ENCODE data around the gene PTPRCAP. TPM values are rescaled to one million over a fixed set of nuclear protein-coding genes. Genes with fewer than 3 reads are reported as not detected.

The PTPRCAP gene
- total RNA-seq, 1 donor from 2014 or later = 2.3 TPM

GRCh38 chr11:67411785-67412152 is 25.7 kb downstream of the PTPRCAP start:
- H3K27ac Mint-ChIP-seq = no peak overlapping the region
- peaks cover 45% of the 10 kb centered on the region for H3K27me3 Mint-ChIP-seq
- peaks cover 5% of the 10 kb centered on the region for H3K4me1 Mint-ChIP-seq (ENCODE audit: low read depth)
- H3K4me3 Mint-ChIP-seq (ENCODE audit: low read depth) = no peak overlapping the region
- no peaks in the 10 kb centered on the region for H3K9me3 Mint-ChIP-seq (ENCODE audit: low read depth)
- no peaks in the 10 kb centered on the region for H3K36me3 Mint-ChIP-seq (ENCODE audit: insufficient read depth)
- no peak for DNase-seq (ENCODE audit: low spot score, unreplicated experiment)
- TF ChIP-seq CTCF (IDR thresholded peaks at IDR 0.05; ENCODE audit: unreplicated experiment) = no peak

- H3K36me3 Mint-ChIP-seq (ENCODE audit: insufficient read depth) = no peaks in the 10 kb centered on the region
- peak overlapping the region; percentile 69 for H3K27ac Mint-ChIP-seq
- no peak overlapping the region for H3K4me3 Mint-ChIP-seq (ENCODE audit: low read depth)
Observed at GRCh38 chr11:67410984-67411784, 26.3 kb downstream of the PTPRCAP start.

GRCh38 chr11:67410369-67410831 is 27.1 kb downstream of the PTPRCAP start:
- no peak for DNase-seq (ENCODE audit: low spot score, unreplicated experiment)
- no peak overlapping the region for H3K27ac Mint-ChIP-seq
- H3K9me3 Mint-ChIP-seq (ENCODE audit: low read depth) = no peaks in the 10 kb centered on the region
- peaks cover 36% of the 10 kb centered on the region for H3K27me3 Mint-ChIP-seq
- H3K4me1 Mint-ChIP-seq (ENCODE audit: low read depth) = peaks cover 4% of the 10 kb centered on the region
- no peaks in the 10 kb centered on the region for H3K36me3 Mint-ChIP-seq (ENCODE audit: insufficient read depth)
- TF ChIP-seq CTCF (IDR thresholded peaks at IDR 0.05; ENCODE audit: unreplicated experiment) = no peak
- no peak overlapping the region for H3K4me3 Mint-ChIP-seq (ENCODE audit: low read depth)

More at GRCh38 chr11:67410984-67411784, 26.3 kb downstream of the PTPRCAP start:
- Mint-ChIP-seq H3K9me3 (ENCODE audit: low read depth) (no peaks in the 10 kb centered on the region), H3K27me3 (peaks cover 39% of the 10 kb centered on the region), H3K4me1 (ENCODE audit: low read depth) (peaks cover 5% of the 10 kb centered on the region)
- no peak for TF ChIP-seq CTCF (IDR thresholded peaks at IDR 0.05; ENCODE audit: unreplicated experiment)
- no peak for DNase-seq (ENCODE audit: low spot score, unreplicated experiment)

GRCh38 chr11:67409781-67410368 is 27.6 kb downstream of the PTPRCAP start:
- Mint-ChIP-seq H3K27ac (no peak overlapping the region), H3K4me3 (ENCODE audit: low read depth) (no peak overlapping the region), H3K4me1 (ENCODE audit: low read depth) (peaks cover 4% of the 10 kb centered on the region), H3K9me3 (ENCODE audit: low read depth) (no peaks in the 10 kb centered on the region), H3K36me3 (ENCODE audit: insufficient read depth) (no peaks in the 10 kb centered on the region), H3K27me3 (peaks cover 36% of the 10 kb centered on the region)
- TF ChIP-seq CTCF (IDR thresholded peaks at IDR 0.05; ENCODE audit: unreplicated experiment) = no peak
- no peak for DNase-seq (ENCODE audit: low spot score, unreplicated experiment)

- H3K36me3 Mint-ChIP-seq (ENCODE audit: insufficient read depth) = no peaks in the 10 kb centered on the region
Observed at GRCh38 chr11:67409261-67409666, 28.2 kb downstream of the PTPRCAP start.

More at GRCh38 chr11:67409261-67409666, 28.2 kb downstream of the PTPRCAP start:
- TF ChIP-seq CTCF (IDR thresholded peaks at IDR 0.05; ENCODE audit: unreplicated experiment) = no peak
- H3K4me1 Mint-ChIP-seq (ENCODE audit: low read depth) = peaks cover 4% of the 10 kb centered on the region
- no peak overlapping the region for H3K27ac Mint-ChIP-seq
- H3K4me3 Mint-ChIP-seq (ENCODE audit: low read depth) = no peak overlapping the region
- H3K9me3 Mint-ChIP-seq (ENCODE audit: low read depth) = no peaks in the 10 kb centered on the region
- no peak for DNase-seq (ENCODE audit: low spot score, unreplicated experiment)
- H3K27me3 Mint-ChIP-seq = peaks cover 36% of the 10 kb centered on the region

Data from progenitor cell of endocrine pancreas (in vitro differentiated cells).